H1 (cell line): ENCODE data around the gene SPTBN1. TPM values are rescaled to one million over a fixed set of nuclear protein-coding genes. Genes with fewer than 3 reads are reported as not detected.

ENCODE experiments used
- ASH2L ChIP-seq: fragments of 200-600, 300-600 bp; sonication (generic); IDR thresholded peaks from one replicate; pipeline ENCODE4 v1.7.1; 2017; ENCODE audit warnings: low read length
- EGR1 ChIP-seq: IDR thresholded peaks from 2 replicates; pipeline ENCODE4 v1.6.1; 2011; ENCODE audit warnings: low read depth, low read length, borderline replicate concordance
- GTF2F1 ChIP-seq: IDR thresholded peaks from 2 replicates; pipeline ENCODE4 v1.6.1; 2012; ENCODE audit warnings: low read depth, low read length, improper control_type of control experiment, borderline replicate concordance
- RFX5 ChIP-seq: IDR thresholded peaks from 2 replicates; pipeline ENCODE4 v1.6.1; 2011; ENCODE audit warnings: low read depth, low read length, improper control_type of control experiment, borderline replicate concordance
- TBP ChIP-seq: IDR thresholded peaks from 2 replicates; pipeline ENCODE4 v1.6.1; 2011; ENCODE audit warnings: low read depth, low read length, improper control_type of control experiment
- polyA plus RNA-seq, 7 experiments: library from polyadenylated mRNA; depleted of rRNA in 3 of 7; stranded (reverse) in 5 of 7; unstranded in 2 of 7; fragments of >200 nt in 5 of 7; fragments of 200-250 nt in 2 of 7; gene quantifications; 1 replicate in 5 of 7; 2 replicates in 1 of 7; 4 replicates in 1 of 7; pipeline versions ENCODE4 v1.2.1 to v1.2.3, GENCODE V29; 2011 to 2013; ENCODE audit warnings: missing spikeins in 2 of 7, mixed read lengths in 2 of 7
- total RNA-seq: library from RNA; stranded (reverse); fragmentation: NEBNext Ultra II Directional; extraction: Animal tissue kit (Norgen Biotek cat#: 25700); gene quantifications from 2 replicates; pipeline ENCODE4 v1.2.1, GENCODE V29; 2021
- TF ChIP-seq, protein P1 (sequence below): IDR thresholded peaks from 2 replicates; pipeline ENCODE4 v1.6.1; 2011; ENCODE audit warnings: low read depth, mild to moderate bottlenecking, low read length; ENCODE audit not compliant: insufficient read depth

Gene SPTBN1
- total and polyA plus RNA-seq, 2 of the 8 experiments (the other 6 are each of a cell fraction or from before 2014, with no cell fraction given) = 31.8 to 180 TPM

DNA sequence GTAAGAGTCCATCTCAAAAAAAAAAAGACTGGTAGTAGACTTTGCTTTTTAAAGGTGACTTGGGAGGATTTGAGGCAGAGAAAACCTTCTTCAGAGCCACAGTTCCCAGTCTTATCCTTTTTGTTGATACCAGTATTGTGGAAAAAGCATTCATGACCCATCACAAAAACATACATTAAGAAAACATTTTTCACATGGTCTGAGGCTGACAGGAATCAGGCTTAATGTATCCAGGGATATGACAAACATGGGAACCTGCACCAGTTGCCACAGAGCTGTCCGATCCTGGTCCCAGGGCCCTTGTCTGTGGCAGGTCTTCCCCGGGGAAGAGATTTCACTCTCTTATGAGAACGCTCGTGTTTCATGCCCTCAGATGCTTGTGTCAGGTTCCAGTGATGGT is 21.8 kb downstream of the SPTBN1 start (continued):
- TF ChIP-seq, protein P1, sequence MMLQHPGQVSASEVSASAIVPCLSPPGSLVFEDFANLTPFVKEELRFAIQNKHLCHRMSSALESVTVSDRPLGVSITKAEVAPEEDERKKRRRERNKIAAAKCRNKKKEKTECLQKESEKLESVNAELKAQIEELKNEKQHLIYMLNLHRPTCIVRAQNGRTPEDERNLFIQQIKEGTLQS = no peak
- TF ChIP-seq RFX5 = no peak
- no peak for TF ChIP-seq TBP
- no peak for TF ChIP-seq ASH2L
- no peak for TF ChIP-seq EGR1
- TF ChIP-seq GTF2F1 = no peak
